GM21447 (cell line): ENCODE data around the gene PLXNA2.
A peak's percentile ranks its signal among the peaks of the same experiment; 100 is the strongest.

ENCODE experiments used
- ATAC-seq: cut with Tn5 transposase; IDR thresholded peaks from one replicate; pipeline ENCODE4 v1.9.1; 2021; ENCODE audit not compliant: unreplicated experiment

Gene PLXNA2, protein sequence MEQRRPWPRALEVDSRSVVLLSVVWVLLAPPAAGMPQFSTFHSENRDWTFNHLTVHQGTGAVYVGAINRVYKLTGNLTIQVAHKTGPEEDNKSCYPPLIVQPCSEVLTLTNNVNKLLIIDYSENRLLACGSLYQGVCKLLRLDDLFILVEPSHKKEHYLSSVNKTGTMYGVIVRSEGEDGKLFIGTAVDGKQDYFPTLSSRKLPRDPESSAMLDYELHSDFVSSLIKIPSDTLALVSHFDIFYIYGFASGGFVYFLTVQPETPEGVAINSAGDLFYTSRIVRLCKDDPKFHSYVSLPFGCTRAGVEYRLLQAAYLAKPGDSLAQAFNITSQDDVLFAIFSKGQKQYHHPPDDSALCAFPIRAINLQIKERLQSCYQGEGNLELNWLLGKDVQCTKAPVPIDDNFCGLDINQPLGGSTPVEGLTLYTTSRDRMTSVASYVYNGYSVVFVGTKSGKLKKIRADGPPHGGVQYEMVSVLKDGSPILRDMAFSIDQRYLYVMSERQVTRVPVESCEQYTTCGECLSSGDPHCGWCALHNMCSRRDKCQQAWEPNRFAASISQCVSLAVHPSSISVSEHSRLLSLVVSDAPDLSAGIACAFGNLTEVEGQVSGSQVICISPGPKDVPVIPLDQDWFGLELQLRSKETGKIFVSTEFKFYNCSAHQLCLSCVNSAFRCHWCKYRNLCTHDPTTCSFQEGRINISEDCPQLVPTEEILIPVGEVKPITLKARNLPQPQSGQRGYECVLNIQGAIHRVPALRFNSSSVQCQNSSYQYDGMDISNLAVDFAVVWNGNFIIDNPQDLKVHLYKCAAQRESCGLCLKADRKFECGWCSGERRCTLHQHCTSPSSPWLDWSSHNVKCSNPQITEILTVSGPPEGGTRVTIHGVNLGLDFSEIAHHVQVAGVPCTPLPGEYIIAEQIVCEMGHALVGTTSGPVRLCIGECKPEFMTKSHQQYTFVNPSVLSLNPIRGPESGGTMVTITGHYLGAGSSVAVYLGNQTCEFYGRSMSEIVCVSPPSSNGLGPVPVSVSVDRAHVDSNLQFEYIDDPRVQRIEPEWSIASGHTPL (N-terminal part only)

DNA sequence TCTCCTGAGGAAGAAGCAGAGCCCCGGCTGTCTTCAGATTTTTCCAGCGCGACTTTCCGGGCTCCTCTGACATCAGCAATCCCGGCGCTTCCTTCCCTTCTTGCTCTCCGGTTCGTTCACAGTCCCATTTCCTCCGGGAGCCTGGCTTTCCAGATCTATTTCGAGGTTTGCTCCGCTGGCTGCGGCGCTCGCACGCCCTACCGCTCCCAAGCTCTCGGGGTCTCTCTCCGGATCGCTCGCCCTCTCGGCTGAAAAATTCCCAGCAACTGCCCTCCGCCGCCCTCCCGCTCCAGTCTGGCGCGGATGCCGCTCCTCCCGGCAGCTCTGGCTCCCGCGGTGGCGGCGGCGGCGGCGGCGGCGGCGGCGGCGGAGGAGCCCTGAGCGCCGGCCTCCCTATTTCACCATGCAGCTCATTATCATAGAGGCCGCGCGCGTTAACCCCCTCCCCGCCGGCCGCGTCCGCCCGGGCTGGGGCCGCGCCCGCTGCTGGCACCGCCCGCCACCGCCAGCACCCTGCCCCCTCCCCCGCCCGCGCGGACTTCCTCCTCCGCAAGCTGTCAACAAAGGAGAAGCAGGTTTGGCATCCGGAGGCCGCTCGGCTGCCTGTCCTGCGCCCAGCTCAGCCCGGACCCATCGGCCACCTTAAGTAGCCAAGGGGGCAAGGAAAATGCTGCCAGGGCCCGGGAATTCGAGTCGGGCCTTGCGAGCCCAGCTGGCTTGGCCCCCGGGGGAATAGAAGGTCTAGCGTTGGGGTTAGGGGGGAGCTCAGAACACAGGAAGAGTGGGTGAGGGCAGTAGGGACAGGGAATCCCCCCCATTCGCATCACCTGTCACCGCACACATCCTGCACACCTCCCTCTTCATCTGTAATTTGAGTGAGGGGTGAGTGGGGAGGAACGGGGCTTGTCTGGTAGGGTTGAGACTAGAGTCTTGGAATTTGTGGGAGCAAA lies at the start of gene PLXNA2:
Gene PLXNA2, minus strand, starts transcription at position 418 of the 950 bp plus-strand sequence. CDS start 26,462 bp downstream, outside the sequence.
- ATAC-seq, result peak; percentile 44

DNA sequence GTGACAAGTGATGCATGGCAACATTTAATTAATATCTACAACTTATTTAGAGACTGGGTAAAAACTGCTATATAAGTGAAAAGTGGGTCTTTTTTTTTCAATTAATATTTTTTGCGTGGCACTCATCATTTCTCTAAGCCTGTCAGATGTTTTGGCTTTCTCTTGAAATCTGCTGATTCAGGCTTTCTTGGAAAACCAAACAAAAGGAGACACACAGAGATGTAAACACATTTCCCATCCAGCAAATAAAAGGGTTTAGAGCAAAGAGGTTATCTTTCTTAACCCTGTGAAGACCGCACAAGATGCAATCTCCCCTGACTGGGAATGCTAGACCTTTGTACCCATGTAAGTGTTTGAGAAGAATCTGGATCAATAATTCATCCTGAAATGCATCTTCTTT lies 48.7 kb upstream of the PLXNA2 start:
- no peak for ATAC-seq

DNA sequence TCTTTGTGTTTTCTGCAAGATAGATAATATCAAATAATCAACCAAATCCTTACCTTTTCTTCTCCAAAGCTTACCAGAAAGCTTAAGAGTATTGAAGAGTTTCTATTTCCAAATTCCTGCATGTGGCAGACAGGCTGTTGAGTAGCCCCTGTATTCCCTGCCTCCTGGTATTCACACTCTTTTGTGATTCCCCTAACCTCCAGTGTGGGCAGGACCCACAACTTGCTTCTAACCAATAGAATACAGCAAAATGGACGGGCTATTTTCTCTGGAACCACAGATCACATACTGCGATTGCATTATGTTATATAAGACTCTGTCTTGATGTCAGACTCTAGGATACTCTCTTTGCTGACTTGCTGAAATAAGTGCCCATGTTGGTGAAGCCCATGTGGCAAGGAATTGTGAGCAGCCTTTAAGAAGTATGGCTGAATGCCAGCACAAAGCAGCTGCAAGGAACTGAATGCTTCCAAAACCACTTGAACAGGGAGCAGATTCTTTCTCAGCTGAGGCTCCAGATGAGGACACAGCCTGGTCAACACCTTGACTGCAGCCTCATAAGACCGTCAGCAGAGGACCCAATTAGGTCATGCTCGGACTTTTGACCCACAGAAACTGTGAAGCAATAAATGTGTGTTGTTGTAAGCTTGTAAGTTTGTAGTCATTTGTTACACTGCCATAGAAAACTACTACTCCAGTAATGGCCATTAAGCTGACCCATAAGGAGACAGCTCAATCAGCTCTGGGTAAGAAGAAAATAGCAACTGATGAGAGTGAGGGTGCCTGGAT lies 47.9 kb upstream of the PLXNA2 start:
- ATAC-seq, result no peak

DNA sequence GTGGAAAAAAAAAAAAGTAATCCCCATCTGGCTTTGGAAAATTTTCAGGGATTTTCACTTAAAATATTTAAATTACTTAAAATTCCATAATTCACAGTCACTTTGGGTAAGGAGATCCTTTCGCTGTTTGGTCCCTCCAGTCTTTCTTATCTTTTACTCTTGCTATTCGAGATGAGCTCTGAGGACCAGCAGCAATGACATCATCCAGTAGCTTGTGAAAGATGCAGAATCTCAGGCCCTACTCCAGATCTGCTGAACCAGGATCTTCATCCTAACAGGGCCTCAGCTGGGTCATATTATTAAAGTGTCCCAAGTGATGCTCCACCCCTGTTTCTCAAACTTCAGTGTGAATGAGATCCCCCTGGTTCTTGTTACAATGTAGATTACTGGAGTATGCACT lies 46.9 kb upstream of the PLXNA2 start:
- ATAC-seq, result no peak

DNA sequence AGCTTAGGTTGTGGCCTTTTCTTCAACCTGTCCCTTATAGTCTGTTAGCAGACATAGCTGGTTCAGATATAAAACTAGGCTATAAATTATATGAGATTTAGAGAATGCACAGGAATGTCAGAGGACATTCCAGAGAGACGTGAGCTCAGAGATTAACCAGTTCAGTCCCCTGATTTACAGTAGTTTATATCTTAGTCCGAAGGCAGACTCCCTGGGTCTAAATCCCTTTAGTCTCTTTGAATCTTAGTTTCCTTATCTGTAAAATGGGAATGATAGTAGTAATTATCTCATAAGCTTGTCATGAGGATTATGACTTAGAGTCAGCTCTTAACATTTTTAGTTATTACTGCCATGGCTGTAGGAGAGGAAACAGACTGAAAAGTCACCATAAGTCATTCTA lies 45.5 kb upstream of the PLXNA2 start:
- ATAC-seq, result no peak

DNA sequence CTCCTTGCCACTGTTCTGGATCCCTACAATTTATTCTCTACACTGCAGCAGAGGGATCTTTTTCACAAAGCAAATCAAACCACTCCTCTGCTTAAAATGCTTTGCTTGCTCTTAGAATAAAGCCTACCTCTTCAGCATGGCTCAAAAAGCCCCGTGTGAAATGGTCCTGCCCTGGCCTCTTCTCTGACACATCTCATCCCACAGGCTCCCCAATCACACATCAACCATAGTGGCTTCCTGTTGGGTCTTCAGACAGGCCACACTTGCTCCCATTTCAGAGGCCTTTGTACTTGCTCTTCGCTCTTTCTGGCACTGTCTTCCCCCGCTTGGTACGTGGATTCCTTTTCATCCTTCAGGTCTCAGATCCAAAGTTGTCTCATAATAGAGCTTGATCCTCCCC lies 44.3 kb upstream of the PLXNA2 start:
- no peak for ATAC-seq

DNA sequence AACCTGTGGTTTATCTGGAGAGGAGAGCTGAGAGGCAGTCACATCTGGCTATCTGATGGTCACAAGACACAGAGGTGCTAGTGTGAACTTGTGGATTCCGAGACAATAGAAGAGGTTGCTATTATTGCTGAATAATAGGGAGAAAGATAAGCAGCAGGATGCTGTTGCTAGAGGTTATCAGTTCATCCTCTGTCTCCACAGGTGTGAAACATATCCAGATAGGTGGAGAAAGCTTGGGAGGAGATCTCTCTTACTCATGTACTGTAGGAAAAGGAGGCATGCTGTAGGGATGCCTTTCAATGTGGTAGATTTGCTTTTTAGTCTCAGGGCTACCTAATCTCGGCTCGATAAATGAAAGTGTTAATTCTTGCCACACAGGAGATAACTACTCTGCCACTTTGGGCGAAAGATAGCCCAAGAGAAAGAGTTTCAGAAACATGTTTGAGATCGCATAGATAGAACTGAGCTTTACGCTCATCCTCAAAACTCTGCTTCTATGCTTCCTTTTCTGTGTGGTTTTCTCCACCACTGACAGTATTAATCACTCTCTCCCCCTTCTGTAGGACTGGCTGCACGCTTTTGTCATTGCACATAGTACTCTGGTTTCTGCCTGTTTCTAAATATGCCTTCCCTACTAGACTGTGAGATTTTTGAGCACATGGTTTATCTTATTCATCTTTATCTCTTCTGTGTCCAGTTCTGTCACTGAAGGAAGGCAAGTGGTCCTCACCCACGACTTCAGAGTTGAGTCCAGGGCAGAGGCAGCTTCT lies 36.7 kb upstream of the PLXNA2 start:
- no peak for ATAC-seq

DNA sequence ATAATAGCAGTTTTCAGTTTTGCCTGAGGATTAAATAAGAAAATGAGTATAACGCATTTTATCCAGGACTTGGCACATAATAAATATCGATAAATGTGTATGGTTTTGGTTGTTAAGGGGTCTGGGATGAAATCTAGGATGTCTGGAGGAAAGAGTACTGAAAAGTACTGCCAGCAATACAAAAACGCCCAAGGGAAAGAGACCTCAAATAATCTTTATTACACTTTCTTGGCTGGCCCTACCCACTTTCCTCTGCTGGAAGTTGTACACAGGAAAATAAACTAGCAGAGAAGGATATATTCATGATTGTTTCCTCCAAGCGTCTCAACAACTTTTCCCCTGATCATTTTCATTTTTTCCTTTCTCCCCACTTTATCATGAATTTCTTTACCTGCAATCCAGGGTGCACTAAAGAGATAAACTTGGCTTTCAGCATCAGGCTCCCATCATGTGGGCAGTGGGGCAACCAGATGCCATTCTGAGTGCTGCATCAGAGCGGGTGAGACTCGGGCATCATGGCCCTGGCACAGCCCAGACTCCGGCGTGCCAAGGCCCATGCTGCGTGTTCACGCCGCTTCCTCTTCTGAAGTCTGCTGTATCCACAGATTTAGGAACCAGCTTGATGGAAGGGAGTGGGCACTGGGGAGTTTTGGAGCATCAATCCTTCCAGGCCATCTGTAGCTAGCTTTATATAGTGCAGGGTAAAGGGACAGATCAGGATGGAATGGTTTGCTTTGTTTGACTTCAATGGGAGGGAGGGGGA lies 35.8 kb upstream of the PLXNA2 start:
- ATAC-seq, result no peak

DNA sequence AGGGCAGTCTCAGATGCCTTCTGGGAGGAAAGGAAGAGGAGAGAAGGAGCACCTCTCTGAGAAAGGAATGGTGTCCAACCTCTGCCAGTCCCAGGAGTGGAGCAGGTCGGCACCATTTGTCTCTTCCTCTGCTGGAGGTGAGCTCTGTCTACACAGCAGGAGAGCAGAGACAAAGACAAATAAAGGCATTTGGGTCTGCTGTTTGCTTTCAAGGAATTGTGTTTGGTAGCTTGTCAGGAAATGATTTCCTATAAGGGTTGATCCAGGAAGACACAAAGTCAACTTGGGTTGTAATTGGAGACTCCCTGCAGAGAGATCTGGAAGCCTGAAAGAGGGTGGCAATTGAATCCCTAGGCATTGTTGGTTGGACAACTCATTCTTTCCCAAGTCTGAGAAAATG lies 34.5 kb upstream of the PLXNA2 start:
- no peak for ATAC-seq

DNA sequence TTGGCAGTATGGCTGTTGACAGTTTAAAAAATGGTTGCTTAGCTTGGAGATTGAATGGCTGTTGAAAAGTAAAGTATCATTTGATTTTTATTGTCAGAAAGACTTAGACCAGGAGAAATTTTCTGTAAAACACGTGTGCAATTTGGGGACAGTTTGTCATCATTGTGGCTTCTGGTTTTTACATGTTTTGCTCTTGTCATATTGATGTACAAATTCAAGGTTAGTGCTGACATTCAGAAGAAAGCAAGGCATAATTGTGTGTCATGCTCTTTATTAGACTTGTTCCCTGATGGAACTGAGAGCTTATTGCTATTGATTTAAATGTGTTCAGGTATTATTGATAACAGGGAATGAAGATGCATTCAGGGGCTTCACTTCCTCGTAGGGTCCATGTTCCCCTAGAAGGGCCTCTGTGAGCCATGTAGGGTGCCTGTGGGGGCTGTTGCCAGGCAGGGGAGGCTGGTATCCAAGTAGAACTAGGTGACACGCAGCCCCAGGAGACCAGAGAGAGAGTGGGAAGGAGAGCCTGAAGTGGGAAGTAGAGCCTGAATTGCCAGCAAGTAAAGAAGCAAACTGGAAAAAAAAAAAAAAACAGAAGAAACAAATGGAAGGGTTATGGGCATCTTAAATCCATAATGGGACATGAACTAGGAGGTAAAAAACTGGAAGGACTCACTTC lies 32.7 kb upstream of the PLXNA2 start:
- ATAC-seq, result no peak

DNA sequence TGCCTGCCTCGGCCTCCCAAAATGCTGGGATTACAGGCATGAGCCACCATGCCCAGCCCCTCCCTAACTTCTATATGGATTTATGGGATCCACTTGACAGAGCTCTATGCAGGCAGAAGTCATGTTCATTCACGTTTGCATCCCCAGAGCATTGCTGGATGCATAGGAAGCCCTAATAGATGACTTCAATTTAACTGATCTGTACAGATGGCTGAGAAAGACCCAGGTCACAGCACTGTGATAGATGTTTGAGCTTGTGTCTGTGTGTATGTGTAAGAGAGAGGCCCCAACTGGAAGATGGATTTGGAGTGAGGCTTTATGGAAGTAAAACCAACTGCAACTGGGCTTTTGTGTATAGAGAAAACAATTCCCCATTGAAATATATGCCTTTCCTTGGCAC lies 30.9 kb upstream of the PLXNA2 start:
- no peak for ATAC-seq

DNA sequence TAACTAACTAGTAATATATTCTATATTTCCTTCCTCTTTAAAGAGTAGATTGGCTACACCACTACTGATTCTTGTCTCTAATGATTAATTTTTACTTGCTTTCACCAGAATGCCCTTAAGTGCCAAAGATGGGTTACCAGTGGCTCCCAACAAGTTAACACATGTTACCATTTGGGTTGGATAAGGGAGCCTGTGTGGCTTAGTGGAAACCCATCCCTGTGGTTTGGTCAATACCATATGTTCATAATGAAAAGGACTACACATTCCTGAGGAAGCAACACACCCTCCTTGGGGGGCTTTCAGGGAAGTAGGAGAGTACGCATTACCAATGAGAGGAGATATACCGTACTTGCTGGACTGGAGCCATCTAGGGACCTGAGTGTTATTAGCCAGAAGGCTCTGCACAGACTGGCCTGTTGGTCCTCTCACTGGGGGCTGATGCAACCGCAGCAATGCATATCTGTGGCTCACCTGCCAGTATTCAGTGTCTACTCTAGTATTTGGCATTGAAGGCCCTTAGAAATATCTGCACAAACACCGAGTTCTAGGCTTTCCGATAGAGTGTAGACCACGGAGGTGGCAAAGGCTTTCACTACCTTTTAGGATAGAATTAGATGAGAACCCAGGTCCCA lies 29.3 kb upstream of the PLXNA2 start:
- ATAC-seq, result no peak

DNA sequence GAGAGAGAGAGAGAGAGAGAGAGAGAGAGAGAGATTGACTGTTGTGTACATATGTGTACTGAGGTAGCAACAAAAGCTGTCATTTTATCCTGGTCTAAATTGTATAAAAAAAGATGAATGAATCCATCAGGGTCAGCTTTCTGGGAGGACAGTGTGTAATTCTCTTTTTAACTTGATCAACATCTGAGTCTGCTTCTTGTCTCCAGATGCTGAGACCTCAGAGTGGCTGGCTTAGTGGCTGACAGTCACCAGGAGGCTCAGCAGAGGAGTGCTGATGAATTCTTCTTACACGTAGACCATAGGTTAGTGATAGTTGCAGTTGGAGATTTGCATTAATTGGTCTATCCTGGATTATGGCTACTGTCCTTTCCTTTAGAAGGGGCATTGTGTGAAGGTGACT lies 28.5 kb upstream of the PLXNA2 start:
- no peak for ATAC-seq

DNA sequence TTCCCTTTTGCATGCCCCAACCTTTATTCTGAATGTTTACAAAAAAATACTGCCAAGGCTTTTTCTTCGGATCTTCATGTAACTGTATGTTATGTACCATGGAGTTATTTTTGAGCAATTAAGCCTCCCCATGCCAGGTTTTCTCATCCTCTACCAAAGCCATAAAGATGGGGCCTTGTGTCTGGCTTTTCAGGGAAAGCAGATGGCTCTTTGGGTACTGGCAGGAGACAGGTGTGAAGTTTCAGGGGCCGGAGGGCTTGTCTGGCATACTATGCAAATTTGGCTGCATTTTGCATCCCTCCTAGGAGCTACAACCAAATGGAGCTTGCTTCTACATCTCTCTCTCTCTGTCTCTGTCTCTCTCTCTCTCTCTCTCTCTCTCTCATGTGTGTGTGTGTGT lies 28.1 kb upstream of the PLXNA2 start:
- ATAC-seq, result no peak

DNA sequence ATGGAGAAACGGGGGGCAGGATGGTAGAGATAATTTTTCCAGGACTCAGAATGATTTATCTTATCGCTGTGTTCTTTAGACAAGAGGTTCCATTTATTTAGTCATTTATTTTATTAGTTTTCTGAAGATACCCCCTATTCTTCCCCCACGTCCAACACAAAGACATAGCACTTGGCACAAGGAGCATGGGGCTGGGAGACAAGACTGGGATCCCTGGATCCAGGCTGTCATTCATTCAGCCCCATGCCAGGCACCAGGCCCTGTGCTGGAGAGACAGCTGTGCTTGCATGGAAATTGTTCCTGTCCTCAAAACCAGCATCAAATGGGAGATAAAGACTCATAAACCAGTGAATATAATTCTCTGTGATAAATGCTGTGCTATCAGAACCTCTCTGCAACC lies 27.1 kb upstream of the PLXNA2 start:
- no peak for ATAC-seq

DNA sequence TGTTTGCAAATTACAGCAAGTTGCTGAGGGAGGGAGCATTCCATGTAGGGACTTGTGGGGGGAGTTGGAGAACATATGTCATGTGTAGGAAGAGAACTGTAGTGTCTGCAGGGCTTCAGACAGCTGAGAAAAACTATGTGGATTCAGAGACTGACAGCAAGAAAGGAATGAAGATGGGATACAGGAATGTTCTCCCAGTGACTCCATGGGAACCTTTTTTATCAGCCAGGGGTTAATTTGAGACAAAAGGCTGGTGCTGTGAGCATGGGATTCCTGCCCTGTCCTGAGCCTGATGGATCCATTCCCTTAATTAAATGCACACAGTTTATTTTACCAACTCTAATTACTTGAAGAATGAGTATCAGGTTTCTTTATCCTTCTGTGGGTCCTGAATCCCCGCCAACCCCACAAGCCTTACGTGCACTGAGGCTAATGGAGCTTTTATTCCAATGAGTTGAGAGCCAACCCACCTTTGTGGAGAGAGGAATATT lies 26.5 kb upstream of the PLXNA2 start:
- no peak for ATAC-seq

DNA sequence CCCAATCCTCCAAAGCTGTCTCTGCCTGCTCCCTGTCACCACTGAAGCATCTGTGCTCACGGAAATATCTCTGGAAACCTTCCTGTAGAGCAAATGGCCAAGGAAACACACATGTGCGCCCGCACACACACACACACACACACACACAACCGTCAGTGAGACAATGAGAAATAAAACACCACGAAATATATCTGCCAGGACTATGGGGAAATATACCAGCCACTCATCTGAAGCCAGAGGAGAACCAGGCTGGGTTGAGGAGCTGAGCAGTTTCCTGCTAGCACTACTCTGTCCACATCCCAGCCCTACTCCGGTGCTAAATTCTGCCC lies 25.1 kb upstream of the PLXNA2 start:
- no peak for ATAC-seq
